HL-60 (cell line): Measurements from ENCODE around the gene IL9R.

Experiments used
- DNase-seq, 2 experiments: peaks; one replicate each; pipeline ENCODE4 v3.0.0-alpha.2; 2010 to 2020; ENCODE audit warnings: low read depth in 1 of 2, low spot score in 1 of 2
- H3K27ac ChIP-seq: fragments of 250-450 bp; sonication (Bioruptor Pico); replicated peaks from 2 replicates; pipeline ENCODE4 v1.5.1; 2020; ENCODE audit warnings: mild to moderate bottlenecking, moderate library complexity
- H3K27me3 ChIP-seq: fragments of 250-450 bp; sonication (Bioruptor Pico); 2 replicates; pipeline ENCODE4 v1.5.1; 2021; ENCODE audit warnings: mild to moderate bottlenecking, moderate library complexity; ENCODE audit not compliant: insufficient read depth, poor library complexity, severe bottlenecking
- H3K4me3 ChIP-seq: replicated peaks from 2 replicates; pipeline ENCODE4 v1.5.1; 2011; ENCODE audit warnings: mild to moderate bottlenecking, control low read depth, low read length; ENCODE audit not compliant: insufficient read depth
- CTCF ChIP-seq: IDR thresholded peaks from one replicate; pipeline ENCODE4 v1.5.1; 2011; ENCODE audit warnings: low read length, control low read depth, inconsistent platforms; ENCODE audit not compliant: insufficient read depth
- GABPA ChIP-seq: IDR thresholded peaks from 2 replicates; pipeline ENCODE4 v1.6.1; 2012; ENCODE audit warnings: low read depth
- POLR2AphosphoS5 ChIP-seq: IDR thresholded peaks from 2 replicates; pipeline ENCODE4 v1.6.1; 2012; ENCODE audit warnings: low read depth
- SPI1 ChIP-seq: IDR thresholded peaks from 2 replicates; pipeline ENCODE4 v1.6.1; 2012; ENCODE audit warnings: low read depth, mild to moderate bottlenecking, borderline replicate concordance
- TF ChIP-seq, protein P1 (sequence below): IDR thresholded peaks from 2 replicates; pipeline ENCODE4 v1.6.1; 2012; ENCODE audit warnings: low read depth; ENCODE audit not compliant: insufficient replicate concordance

IL9R gene

DNA sequence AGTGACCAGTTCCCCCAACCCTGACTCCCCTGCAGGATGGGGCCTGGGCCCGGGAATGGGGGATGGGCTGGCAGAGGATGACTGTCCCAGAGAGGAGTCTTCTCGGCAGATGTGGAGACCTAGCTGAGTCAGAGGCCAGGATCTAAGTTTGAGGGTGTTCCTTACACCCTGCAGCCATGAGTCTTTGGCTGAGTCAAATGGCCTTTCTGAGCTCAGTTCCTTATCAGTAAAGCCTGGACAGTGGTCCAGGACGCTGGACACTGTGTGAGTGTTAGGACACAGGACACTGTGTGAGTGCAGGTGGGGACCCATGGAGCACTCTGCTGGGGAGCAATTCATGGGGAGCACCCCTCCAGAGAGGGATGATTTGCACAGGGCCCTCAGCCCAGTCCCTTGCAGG, 5.0 kb downstream of the IL9R start:
- no peak for TF ChIP-seq GABPA
- TF ChIP-seq CTCF: no peak
- TF ChIP-seq, protein P1, sequence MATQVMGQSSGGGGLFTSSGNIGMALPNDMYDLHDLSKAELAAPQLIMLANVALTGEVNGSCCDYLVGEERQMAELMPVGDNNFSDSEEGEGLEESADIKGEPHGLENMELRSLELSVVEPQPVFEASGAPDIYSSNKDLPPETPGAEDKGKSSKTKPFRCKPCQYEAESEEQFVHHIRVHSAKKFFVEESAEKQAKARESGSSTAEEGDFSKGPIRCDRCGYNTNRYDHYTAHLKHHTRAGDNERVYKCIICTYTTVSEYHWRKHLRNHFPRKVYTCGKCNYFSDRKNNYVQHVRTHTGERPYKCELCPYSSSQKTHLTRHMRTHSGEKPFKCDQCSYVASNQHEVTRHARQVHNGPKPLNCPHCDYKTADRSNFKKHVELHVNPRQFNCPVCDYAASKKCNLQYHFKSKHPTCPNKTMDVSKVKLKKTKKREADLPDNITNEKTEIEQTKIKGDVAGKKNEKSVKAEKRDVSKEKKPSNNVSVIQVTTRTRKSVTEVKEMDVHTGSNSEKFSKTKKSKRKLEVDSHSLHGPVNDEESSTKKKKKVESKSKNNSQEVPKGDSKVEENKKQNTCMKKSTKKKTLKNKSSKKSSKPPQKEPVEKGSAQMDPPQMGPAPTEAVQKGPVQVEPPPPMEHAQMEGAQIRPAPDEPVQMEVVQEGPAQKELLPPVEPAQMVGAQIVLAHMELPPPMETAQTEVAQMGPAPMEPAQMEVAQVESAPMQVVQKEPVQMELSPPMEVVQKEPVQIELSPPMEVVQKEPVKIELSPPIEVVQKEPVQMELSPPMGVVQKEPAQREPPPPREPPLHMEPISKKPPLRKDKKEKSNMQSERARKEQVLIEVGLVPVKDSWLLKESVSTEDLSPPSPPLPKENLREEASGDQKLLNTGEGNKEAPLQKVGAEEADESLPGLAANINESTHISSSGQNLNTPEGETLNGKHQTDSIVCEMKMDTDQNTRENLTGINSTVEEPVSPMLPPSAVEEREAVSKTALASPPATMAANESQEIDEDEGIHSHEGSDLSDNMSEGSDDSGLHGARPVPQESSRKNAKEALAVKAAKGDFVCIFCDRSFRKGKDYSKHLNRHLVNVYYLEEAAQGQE: no peak
- TF ChIP-seq SPI1: no peak
- no peak for TF ChIP-seq POLR2AphosphoS5
- H3K27ac ChIP-seq: no peak overlapping the region
- no peak overlapping the region for H3K4me3 ChIP-seq
- H3K27me3 ChIP-seq: no peaks in the 10 kb centered on the region
- no peak for DNase-seq

DNA sequence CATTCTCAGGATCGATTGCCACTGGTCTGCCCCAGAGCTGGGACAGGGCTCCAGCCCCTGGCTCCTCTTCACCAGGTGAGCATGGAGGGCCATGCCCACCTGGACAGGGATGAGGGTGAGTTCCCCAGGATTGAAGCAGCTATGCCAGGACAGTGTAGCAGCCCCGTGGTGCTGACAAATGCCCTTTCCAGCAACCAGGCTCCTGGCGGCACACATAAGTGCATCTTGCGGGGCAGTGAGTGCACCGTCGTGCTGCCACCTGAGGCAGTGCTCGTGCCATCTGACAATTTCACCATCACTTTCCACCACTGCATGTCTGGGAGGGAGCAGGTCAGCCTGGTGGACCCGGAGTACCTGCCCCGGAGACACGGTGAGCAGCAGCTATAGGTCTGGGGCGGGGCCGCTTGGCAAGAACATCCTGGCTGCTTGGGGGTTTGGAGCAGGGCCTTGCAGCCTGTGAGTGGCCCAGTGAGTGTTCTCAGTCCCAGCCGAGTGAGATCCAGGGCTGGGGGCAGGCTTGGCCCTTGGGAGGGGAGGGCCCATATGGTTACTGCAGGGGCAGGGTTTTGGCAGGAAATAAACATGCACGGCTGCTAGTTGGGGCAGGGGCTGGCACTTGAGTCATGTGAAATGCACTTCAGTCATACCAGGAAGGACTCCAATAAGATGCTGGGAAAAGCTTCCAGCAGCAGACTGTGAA, 6.1 kb downstream of the IL9R start:
- no peak overlapping the region for H3K4me3 ChIP-seq
- H3K27me3 ChIP-seq: no peaks in the 10 kb centered on the region
- H3K27ac ChIP-seq: no peak overlapping the region
- TF ChIP-seq POLR2AphosphoS5: no peak
- TF ChIP-seq GABPA: no peak
- TF ChIP-seq, protein P1: no peak
- no peak for TF ChIP-seq SPI1
- TF ChIP-seq CTCF: no peak
- no peak for DNase-seq

DNA sequence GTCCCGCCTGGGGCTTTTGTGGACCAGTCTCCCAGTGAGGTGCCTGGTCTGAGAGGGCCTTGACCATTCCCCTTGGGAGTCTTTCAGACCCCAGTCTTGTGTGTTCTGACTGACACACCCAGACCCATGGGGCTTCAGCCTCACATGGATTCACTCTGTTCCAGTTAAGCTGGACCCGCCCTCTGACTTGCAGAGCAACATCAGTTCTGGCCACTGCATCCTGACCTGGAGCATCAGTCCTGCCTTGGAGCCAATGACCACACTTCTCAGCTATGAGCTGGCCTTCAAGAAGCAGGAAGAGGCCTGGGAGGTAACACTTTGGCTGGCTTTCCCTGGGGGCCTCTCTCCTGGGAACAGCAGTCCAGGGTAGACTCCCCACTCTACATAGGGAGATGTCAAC, 6.8 kb downstream of the IL9R start:
- TF ChIP-seq, protein P1: no peak
- TF ChIP-seq SPI1: no peak
- no peak for TF ChIP-seq POLR2AphosphoS5
- TF ChIP-seq GABPA: no peak
- no peak for TF ChIP-seq CTCF
- H3K4me3 ChIP-seq: no peak overlapping the region
- no peak for DNase-seq
- H3K27me3 ChIP-seq: no peaks in the 10 kb centered on the region
- no peak overlapping the region for H3K27ac ChIP-seq
